ENCODE measurements around the gene SLC2A4RG.

The SLC2A4RG gene

GRCh38 chr20:63696306-63696627, 43.3 kb upstream of the SLC2A4RG start:
- Mint-ChIP-seq H3K4me3 (peak overlapping the region; percentile 43 to 47), H3K27ac (no peak overlapping the region), H3K9me3 (no peaks in the 10 kb centered on the region), H3K27me3 (no peaks in the 10 kb centered on the region), H3K4me1 (ENCODE audit: low read depth in 2 of 2) (peaks cover 8 to 17% of the 10 kb centered on the region in 2 donors), H3K36me3 (ENCODE audit: insufficient read depth) (peaks cover 42% of the 10 kb centered on the region)
- ATAC-seq (replicated peaks) (peak; percentile 73), DNase-seq (no peak)

- ATAC-seq (replicated peaks), result peak; percentile 39
Measured at GRCh38 chr20:63696628-63697356, 42.8 kb upstream of the SLC2A4RG start, which contains the start of gene TNFRSF6B. Gene TNFRSF6B, plus strand, starts transcription at chr20:63696652. Its CDS starts 116 bp downstream, at chr20:63696768.

GRCh38 chr20:63697357-63697867, 42.2 kb upstream of the SLC2A4RG start:
- Mint-ChIP-seq H3K4me1 (ENCODE audit: low read depth in 2 of 2) (peaks cover 8 to 19% of the 10 kb centered on the region in 2 donors), H3K27me3 (no peaks in the 10 kb centered on the region), H3K27ac (no peak overlapping the region), H3K4me3 (peak overlapping the region in 1 of 2 donors; percentile 29), H3K36me3 (ENCODE audit: insufficient read depth) (peaks cover 33% of the 10 kb centered on the region), H3K9me3 (no peaks in the 10 kb centered on the region)
- ATAC-seq (replicated peaks), result no peak
- DNase-seq, result no peak

More at GRCh38 chr20:63696628-63697356, 42.8 kb upstream of the SLC2A4RG start, which contains the start of gene TNFRSF6B:
- no peaks in the 10 kb centered on the region for H3K27me3 Mint-ChIP-seq
- no peak for DNase-seq
- H3K36me3 Mint-ChIP-seq (ENCODE audit: insufficient read depth), result peaks cover 39% of the 10 kb centered on the region
- no peaks in the 10 kb centered on the region for H3K9me3 Mint-ChIP-seq
- peak within 1 kb of the TSS; percentile 43 to 47 for H3K4me3 Mint-ChIP-seq
- H3K27ac Mint-ChIP-seq, result peak within 1 kb of the TSS in 1 of 2 donors; percentile 97
- H3K4me1 Mint-ChIP-seq (ENCODE audit: low read depth in 2 of 2), result peaks cover 8 to 14% of the 10 kb centered on the region in 2 donors

- H3K9me3 Mint-ChIP-seq, result no peaks in the 10 kb centered on the region
- no peak overlapping the region for H3K27ac Mint-ChIP-seq
- no peak overlapping the region for H3K4me3 Mint-ChIP-seq
- H3K27me3 Mint-ChIP-seq, result no peaks in the 10 kb centered on the region
- DNase-seq, result no peak
- H3K4me1 Mint-ChIP-seq (ENCODE audit: low read depth in 2 of 2), result peaks cover 8 to 19% of the 10 kb centered on the region in 2 donors
- no peak for ATAC-seq (replicated peaks)
- peaks cover 27% of the 10 kb centered on the region for H3K36me3 Mint-ChIP-seq (ENCODE audit: insufficient read depth)
Measured at GRCh38 chr20:63697868-63698545, 41.6 kb upstream of the SLC2A4RG start.

GRCh38 chr20:63698739-63699465, 40.7 kb upstream of the SLC2A4RG start:
- Mint-ChIP-seq H3K4me1 (ENCODE audit: low read depth in 2 of 2) (peaks cover 8 to 17% of the 10 kb centered on the region in 2 donors), H3K27me3 (no peaks in the 10 kb centered on the region), H3K4me3 (peak overlapping the region in 1 of 2 donors; percentile 15), H3K9me3 (no peaks in the 10 kb centered on the region), H3K27ac (no peak overlapping the region), H3K36me3 (ENCODE audit: insufficient read depth) (peaks cover 23% of the 10 kb centered on the region)
- no peak for DNase-seq
- no peak for ATAC-seq (replicated peaks)

- no peaks in the 10 kb centered on the region for H3K9me3 Mint-ChIP-seq
- ATAC-seq (replicated peaks), result no peak
- no peaks in the 10 kb centered on the region for H3K27me3 Mint-ChIP-seq
- no peak overlapping the region for H3K27ac Mint-ChIP-seq
- H3K4me1 Mint-ChIP-seq (ENCODE audit: low read depth in 2 of 2), result peaks cover 8 to 16% of the 10 kb centered on the region in 2 donors
- peak overlapping the region in 1 of 2 donors; percentile 15 for H3K4me3 Mint-ChIP-seq
- peaks cover 16% of the 10 kb centered on the region for H3K36me3 Mint-ChIP-seq (ENCODE audit: insufficient read depth)
- no peak for DNase-seq
Measured at GRCh38 chr20:63699466-63700198, 39.9 kb upstream of the SLC2A4RG start.

- H3K4me1 Mint-ChIP-seq (ENCODE audit: low read depth in 2 of 2), result peaks cover 8 to 19% of the 10 kb centered on the region in 2 donors
- no peak for ATAC-seq (replicated peaks)
- H3K27ac Mint-ChIP-seq, result peak overlapping the region in 1 of 2 donors; percentile 28
- H3K9me3 Mint-ChIP-seq, result no peaks in the 10 kb centered on the region
- no peak overlapping the region for H3K4me3 Mint-ChIP-seq
- peaks cover 17% of the 10 kb centered on the region for H3K36me3 Mint-ChIP-seq (ENCODE audit: insufficient read depth)
- no peak for DNase-seq
- H3K27me3 Mint-ChIP-seq, result no peaks in the 10 kb centered on the region
Measured at GRCh38 chr20:63700199-63701050, 39.2 kb upstream of the SLC2A4RG start.

- no peak overlapping the region for H3K27ac Mint-ChIP-seq
- no peaks in the 10 kb centered on the region for H3K27me3 Mint-ChIP-seq
- no peak for ATAC-seq (replicated peaks)
Measured at GRCh38 chr20:63701051-63701328, 38.6 kb upstream of the SLC2A4RG start.

GRCh38 chr20:63701329-63702035, 38.1 kb upstream of the SLC2A4RG start:
- DNase-seq, result no peak
- Mint-ChIP-seq H3K4me3 (no peak overlapping the region), H3K27me3 (no peaks in the 10 kb centered on the region), H3K4me1 (ENCODE audit: low read depth in 2 of 2) (peaks cover 10 to 22% of the 10 kb centered on the region in 2 donors), H3K36me3 (ENCODE audit: insufficient read depth) (peaks cover 27% of the 10 kb centered on the region), H3K27ac (no peak overlapping the region), H3K9me3 (no peaks in the 10 kb centered on the region)
- ATAC-seq (replicated peaks), result no peak

More at GRCh38 chr20:63701051-63701328, 38.6 kb upstream of the SLC2A4RG start:
- Mint-ChIP-seq H3K36me3 (ENCODE audit: insufficient read depth) (peaks cover 23% of the 10 kb centered on the region), H3K4me3 (no peak overlapping the region), H3K4me1 (ENCODE audit: low read depth in 2 of 2) (peaks cover 8 to 19% of the 10 kb centered on the region in 2 donors), H3K9me3 (no peaks in the 10 kb centered on the region)
- DNase-seq, result no peak

- Mint-ChIP-seq H3K27ac (peak overlapping the region; percentile 68 to 78), H3K9me3 (no peaks in the 10 kb centered on the region), H3K27me3 (no peaks in the 10 kb centered on the region), H3K4me3 (no peak overlapping the region), H3K36me3 (ENCODE audit: insufficient read depth) (peaks cover 31% of the 10 kb centered on the region), H3K4me1 (ENCODE audit: low read depth in 2 of 2) (peaks cover 16 to 29% of the 10 kb centered on the region in 2 donors)
- DNase-seq, result no peak
- no peak for ATAC-seq (replicated peaks)
Measured at GRCh38 chr20:63702036-63702665, 37.4 kb upstream of the SLC2A4RG start.

- H3K36me3 Mint-ChIP-seq (ENCODE audit: insufficient read depth), result peaks cover 31% of the 10 kb centered on the region
- H3K27ac Mint-ChIP-seq, result peak overlapping the region; percentile 68 to 78
- DNase-seq (no peak), ATAC-seq (replicated peaks) (no peak)
- no peaks in the 10 kb centered on the region for H3K27me3 Mint-ChIP-seq
- peaks cover 15 to 24% of the 10 kb centered on the region in 2 donors for H3K4me1 Mint-ChIP-seq (ENCODE audit: low read depth in 2 of 2)
- H3K9me3 Mint-ChIP-seq, result no peaks in the 10 kb centered on the region
- no peak overlapping the region for H3K4me3 Mint-ChIP-seq
Measured at GRCh38 chr20:63702751-63703470, 36.7 kb upstream of the SLC2A4RG start.

All from effector memory CD8-positive, alpha-beta T cell (primary cell).